Superior temporal gyrus (tissue), 1 donor: ENCODE results near the gene DPT.
A peak's percentile ranks its signal among the peaks of the same experiment; 100 is the strongest.

Experiments
- DNase-seq: peaks from one replicate; pipeline ENCODE4 v3.0.0-alpha.2; 2016; ENCODE audit errors: extremely low spot score

DPT gene

GRCh38 chr1:168735974-168736373 lies 7.0 kb upstream of the DPT start:
- no peak for DNase-seq

- peak; percentile 72 for DNase-seq
Measured at GRCh38 chr1:168734946-168735345, 5.9 kb upstream of the DPT start.

DNA sequence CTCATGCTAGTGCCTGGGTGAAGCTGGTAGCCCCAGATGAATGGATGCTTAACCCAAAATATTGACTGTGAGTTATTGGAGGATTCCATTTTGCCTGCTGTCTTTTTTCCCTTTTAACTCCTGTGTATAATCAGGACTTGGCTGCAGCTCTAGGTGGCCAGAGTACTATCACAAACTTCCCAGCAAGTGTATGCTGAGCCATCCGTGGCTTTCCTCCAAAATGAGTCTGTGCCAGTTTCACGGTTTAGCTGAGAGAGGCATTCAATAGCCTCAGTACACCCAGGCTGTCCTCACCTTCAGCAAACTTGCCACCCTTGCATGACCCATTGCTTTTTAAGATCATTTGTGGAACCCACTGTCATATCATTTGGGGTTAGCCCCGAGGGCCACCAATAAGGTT lies 5.3 kb upstream of the DPT start:
- DNase-seq, result no peak

DNA sequence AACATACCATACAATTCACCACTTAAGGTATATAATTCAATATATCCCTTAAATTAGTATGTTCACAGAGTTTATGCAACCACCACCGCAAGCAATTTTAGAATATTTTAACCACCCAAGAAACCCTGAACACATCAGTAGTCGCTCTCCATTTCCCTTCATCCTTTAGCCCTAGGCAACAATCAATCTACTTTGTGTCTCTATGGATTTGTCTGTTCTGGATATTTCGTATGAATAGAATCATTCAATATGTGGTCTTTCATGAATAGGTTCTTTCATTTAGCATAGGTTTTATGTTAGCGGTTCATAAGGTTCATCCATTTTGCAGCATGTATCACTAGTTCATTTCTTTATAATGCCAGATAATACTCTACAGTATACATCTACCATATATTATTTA lies 4.2 kb upstream of the DPT start:
- DNase-seq, result no peak

DNA sequence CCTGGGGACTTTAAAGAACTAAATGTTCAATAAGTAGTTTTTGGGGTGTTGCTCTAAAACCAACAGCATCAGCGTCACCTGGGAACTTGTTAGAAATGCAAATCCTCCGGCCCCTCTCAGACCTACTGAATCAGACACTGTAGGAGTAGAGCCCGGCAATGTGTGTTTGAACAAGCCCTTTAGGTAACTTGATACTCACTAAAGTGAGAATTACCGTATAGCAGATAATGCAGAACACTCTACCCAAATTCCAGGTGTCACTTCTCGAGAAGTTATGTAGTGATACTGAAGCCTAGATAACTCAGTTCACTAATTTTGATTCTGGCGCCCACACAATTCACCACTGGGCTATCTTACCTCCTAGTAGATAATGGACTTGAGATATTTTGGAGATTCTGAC lies 3.7 kb upstream of the DPT start:
- no peak for DNase-seq

GRCh38 chr1:168731244-168731953 lies 2.4 kb upstream of the DPT start:
- DNase-seq, result no peak

DNA sequence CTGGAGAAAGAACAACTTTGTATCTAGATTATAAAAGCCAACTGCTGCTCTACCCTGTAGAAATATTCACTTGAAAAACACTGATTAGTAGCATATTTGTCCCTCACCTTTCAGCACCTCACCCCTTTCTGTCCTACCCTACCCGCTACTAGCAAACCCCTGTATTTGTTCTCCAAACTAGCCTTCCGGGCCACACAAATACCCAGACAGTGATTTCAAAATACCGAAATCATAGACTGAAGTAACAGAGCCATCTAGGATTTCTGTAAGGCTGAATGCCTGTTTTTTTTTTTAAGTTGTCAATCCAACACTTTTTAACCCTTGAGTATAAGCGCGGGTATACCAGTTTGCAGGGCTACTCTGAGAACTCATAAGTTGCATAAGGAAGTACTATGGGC lies 398 bp upstream of the DPT start:
- DNase-seq, result no peak

- DNase-seq, result no peak
Measured at GRCh38 chr1:168726719-168727118, 2.3 kb downstream of the DPT start.

GRCh38 chr1:168726281-168726680 lies 2.7 kb downstream of the DPT start:
- no peak for DNase-seq

- no peak for DNase-seq
Measured at GRCh38 chr1:168725831-168726230, 3.2 kb downstream of the DPT start.

DNA sequence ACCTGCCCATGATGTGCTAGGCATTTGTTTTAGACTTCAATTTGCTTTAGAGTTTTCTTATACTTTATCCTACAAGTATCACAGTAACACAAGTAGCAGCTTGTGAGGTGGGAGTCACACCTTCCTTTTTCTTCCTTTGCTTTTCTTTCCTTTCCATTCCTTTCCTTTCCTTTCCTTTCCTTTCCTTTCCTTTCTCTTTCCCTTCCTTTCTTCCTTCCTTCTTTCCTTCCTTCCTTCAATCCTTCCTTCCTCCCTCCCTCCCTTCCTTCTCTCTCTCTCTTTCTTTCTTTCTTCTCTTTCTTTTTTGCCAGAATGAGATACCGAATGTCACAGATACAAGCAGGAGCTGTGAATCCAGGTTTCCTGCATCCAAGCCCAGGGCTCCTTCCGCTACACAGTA lies 3.9 kb downstream of the DPT start:
- DNase-seq, result no peak

- no peak for DNase-seq
Measured at GRCh38 chr1:168723000-168723399, 6.0 kb downstream of the DPT start.

DNA sequence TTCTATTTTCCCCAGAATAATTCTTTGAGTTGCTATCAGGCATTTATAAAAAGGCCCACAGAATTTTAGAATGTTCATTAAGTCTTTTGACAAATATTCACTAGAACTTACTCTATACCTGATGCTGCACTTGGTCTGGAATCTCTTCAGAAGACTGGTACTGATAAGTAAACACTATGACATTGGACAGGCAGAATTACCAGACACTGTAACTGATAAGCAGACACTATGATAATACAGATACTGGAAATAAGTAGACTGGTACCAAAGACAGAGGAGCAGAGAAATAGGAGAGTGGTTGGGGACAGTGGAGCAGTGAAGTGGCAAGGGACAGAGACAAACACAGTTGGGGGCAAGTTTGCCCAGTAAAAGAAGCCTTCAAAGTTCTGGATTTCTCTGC lies 8.2 kb downstream of the DPT start:
- DNase-seq, result no peak

DNA sequence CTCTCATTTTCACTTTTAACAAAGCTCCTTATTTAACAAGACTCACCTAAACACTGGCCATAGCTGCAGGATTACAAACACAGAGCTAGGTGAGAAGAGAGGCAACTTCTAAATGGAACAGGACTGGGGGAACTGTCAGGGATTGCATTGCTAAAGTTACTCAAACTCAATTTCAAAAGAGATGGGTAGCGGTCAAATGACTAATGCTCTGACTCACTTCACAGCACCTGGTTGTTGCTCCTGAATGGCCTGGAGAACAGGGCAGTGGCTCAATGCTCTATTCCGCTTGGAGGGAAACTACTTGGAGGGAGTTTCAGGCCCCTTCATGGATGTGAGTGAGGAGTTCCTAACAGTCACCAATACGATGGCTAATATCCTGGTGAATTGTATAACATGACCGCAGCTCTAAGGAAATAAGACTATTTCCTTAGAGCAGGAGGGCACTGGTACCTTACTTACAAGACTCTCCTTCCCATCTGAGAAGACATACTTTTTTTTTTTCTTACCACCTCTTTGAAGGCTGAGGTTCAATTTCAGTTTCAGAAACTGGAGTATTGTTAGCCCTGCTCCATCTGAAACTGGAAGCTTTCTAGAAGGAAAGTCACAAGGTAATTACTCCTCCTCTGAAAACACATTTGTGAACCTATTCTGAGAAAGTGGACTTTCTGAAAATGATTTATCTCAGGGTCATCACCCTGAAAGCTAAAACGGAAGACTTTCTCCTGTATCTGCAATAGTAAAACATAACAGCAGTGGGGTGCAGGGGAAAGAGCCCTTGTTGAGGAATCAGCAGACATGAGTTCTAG lies 9.5 kb downstream of the DPT start:
- no peak for DNase-seq

GRCh38 chr1:168717906-168718891 lies 10.8 kb downstream of the DPT start:
- no peak for DNase-seq

DNA sequence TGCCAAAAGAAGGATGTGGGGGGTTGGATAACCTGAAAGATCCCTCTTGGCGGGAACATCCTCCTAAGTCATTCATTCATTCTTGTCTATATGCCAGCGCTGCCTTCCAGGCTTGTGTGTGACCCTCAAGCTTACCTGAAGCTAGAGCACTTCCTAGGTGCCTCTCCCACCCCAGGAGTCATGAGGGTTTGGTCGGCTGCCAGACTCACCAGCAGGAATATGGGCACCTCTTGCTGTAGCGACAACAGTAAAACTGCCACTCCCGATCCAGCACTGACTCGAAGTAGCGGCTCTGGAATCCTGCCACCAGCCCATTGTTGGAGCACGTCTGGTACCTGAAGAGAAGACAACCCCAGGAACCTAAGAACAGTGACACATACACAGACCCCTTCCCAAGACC lies 15.0 kb downstream of the DPT start:
- DNase-seq, result no peak

DNA sequence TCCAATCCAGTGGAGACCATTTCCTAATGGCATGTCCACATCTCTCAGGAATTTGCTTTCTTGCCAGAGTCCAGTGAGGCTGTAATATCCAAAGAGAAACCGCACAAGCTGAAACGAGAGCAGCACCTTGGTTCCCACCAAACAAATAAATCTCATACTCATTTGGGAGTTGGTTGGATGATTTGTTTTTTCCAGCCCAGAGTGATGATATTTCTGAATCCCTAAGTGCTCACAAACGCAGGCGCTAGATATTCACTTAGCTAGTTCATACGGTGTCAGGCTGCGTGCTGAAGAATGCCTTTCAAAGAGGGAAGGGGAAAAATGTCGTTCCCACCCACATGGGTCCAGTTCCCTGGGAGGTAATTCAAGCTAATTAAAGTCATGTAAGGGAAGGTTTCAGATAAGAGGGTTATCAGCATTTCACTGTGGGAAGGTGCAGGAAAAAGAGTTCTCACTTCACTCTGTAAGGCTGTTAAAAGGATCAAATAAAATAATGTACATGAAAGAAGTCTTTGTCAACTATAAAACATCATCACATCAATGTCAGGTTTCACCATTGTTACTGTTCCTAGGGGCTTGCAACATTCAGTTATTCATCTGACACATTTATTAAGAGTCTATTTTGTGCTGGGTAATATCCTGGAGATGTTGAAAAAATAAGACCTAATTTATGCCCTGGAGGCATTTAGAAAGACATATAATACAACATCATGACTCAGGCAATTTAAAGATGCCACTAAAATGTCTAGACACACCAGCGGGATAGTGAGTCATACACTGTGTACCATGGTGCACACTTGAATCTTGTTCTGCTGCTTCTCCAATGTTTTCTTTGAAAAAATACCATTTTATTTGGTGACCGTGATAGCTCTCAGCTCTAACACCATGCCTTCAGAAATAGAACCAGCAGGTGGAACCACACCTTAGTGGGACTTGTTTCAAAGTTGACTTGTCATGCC lies 19.3 kb downstream of the DPT start:
- DNase-seq, result no peak

DNA sequence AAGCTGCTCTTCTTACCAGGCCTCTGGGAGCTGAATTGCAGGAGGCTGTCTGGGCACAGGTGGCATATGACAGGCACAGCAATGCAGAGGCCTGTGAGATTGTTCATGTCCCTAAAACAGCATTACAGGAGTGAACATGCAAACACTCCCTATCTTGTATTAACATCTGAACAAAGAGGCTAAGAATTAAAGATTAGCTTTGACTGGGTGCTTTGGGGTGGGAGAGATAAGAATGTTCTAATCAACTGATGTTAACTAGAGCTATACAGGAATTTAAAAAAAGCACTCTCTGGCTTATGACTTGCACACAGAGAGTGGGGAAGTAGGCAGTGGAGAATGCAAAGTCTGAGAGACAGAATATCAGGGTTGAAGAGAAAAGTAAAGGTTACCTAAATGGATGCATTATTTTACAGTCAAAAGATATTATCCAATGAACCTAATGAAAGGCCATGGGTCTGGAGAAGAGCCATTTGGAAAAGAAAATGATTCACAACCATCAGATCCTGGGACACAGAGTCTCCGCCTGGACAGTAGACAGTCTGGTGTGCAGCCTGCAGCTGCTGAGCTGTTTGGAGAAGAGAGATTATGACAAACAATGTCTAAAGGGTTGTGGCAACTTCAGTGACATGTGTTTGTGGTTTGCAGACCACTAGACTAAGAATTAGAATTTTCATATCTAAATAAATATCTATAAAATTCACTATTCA lies 20.2 kb downstream of the DPT start:
- no peak for DNase-seq

DNA sequence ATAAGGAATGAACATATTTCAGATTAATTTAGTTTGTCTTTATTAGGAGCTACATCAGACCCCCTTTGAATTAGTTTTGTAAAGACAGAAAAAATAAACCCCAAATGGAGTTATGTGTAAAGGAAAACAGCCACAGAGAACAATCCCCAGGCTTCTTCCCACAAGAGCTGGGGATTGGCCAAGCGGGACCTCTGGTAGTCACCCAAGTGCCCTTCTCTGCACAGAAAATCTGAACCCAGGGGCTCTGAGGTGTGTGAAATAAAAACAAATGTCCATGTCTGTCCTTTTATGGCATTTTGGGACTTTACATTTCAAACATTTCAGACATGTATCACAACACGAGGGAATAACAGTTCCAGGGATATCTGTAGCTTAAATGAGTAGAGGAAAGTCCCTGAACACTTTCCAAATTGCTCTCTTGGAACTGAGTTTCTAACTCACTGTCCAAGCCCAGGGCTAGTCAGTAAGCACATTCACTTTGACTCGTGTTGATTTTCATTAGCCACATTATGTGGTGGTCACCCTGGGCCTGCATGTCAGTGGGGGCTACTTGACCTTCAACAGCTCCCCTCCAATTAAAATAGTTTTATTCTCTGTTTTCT lies 22.5 kb downstream of the DPT start:
- DNase-seq, result no peak
